Hematopoietic multipotent progenitor cell (in vitro differentiated cells): ENCODE results near the gene LCP1. TPM values are rescaled to one million over a fixed set of nuclear protein-coding genes. Genes with fewer than 3 reads are reported as not detected.
A peak's percentile ranks its signal among the peaks of the same experiment; 100 is the strongest.

ENCODE experiments used
- DNase-seq, 3 donors: peaks; one replicate each; pipeline ENCODE4 v3.0.0-alpha.2; 2011 to 2015; ENCODE audit warnings: low read depth in 2 of 3, low spot score in 2 of 3
- small RNA-seq: library from RNA; depleted of rRNA; stranded (forward); fragments of <200 nt; gene quantifications from one replicate; pipeline ENCODE3, GENCODE V24; 2012
- total RNA-seq: library from RNA; depleted of rRNA; stranded (reverse); fragments of >200 nt; gene quantifications from one replicate; pipeline ENCODE4 v1.2.3, GENCODE V29; 2012

The LCP1 gene
- total RNA-seq, 1 donor = 179 TPM

DNA sequence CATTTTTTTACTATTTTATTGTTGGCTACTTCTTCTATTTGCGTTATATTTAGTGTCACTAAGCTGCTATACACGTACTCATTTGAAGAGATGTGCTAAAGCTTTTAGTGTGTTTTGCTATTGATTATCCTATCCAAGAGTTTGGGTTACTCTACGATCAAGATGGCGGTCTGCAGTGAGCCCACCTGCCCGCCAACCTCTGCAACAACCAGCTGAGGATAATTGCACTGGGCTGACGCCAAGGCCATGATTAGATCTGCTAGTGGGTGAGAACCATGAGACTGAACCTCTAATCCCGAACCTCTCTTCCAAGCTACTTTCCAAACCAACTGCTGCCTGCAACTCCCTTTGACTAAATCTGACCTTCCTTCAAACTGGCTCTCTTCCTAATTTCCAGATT is 78.9 kb downstream of the LCP1 start:
- DNase-seq = no peak

DNA sequence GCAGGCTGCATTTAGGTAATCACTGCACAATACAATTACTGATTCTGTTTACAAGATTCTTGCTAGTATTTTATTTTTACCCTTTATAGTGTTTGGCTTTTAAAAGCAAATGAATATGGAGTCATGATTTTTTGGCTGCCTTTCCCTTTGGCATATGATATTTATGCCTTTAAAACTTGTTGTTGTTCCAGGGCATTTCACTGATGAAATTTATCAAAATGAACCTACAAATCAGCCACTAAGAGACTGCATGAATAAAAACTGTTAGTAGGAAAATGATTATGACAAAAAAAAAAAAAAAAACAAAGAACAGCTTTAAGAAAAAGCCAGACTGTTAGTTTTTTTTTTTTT is 79.7 kb downstream of the LCP1 start:
- DNase-seq = no peak

DNA sequence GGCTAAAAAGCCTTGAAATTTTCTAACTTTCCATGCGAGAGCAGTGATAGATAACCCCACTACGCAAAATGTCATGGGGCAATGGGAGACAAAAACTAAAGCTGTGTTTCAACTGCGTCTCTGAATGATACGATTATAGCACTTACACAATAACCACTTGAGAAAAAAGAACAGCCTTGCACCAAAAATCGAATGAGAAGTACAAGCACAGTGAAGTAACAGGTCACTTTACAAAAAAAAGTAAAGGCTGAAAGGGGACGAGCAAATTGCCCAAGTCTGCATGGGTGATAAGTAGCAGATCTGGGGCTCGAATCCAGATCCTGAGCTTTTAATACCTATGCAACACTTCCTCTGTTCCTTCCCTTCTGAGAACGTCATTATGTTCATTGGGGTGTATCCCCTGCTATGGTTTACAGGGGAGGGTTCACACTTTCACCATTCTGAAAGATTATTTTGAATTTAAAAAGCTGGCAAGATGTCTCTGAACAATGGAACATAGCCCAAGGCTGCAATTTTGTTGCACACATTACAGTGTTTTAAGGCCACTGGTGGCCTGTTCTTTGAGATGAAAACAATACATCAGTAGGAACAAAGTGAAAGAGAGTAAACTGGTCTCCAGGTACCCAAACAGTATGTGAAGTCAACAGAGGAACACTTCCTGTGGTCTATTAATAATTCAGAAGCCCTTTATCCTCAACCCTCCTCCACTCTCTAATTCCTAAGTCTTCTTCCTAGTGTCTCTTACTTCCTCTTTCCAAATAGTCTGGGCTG is 80.3 kb downstream of the LCP1 start:
- DNase-seq = no peak

DNA sequence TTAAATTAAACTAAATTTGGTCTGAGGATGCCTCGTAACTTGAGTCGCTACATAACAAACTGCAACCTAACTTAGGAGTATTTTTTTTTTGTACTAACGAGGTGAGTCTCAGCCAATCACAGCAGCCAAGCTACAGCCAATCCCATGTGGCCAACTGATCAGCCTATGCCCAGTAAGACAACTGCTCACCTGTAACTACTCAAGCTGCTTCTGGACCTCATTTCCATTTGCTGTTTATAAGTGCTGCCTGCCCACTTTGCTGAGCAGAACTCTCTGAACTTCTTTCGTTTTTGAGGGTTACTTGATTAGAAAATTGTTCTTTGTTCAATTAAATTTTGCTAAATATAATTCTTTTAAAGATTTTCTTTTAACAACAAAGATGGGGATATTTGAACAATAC is 81.0 kb downstream of the LCP1 start:
- no peak for DNase-seq

DNA sequence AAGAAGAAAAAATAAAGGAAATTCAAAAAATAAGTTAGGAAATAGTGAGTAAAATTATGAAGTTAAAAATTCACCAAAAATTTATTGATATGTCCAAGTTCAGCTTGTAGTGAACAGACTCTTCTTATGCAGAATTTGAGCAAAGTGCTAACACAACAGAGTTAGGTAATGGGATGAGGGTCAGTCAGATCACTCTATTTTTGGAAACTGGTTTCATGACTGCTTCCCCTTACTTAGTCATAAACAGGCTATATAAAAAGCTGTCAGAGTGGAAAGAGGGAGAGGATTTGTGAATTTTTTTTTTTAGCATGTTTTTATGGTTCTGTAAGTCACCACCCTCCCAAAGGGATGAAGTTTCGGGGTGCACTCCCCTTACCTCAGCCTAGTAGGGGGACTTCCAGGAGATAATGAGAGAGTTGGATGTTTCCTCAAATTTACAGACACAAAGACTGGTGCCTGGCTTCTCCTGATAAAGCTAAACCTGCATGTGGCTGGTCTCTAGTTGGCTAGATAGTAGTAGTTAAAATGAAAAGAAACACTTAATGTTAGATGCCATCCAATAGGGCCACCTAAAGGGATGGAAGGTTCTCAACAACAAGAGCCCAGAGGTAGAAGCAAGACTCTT is 81.7 kb downstream of the LCP1 start:
- DNase-seq = peak in 2 of 3 donors; percentile 29 to 33

DNA sequence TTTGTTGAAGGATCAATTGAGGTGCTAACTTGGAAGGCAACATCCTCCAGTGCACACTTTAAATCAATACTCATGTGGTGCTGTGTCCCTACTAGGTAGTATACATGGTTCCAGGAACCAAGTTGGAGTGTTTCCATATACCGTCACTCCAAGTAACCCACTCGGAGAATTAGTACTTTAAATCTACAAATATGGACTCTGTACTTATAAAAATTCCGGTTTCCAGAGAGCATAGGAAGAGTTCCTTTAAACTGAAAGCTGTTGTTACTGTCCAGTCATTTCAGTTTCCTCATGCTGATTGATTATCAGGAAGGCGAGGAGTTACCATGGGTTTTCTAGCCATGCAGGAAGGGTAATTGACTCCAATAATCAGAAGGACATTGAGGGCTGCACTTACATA is 84.3 kb downstream of the LCP1 start:
- DNase-seq = no peak

DNA sequence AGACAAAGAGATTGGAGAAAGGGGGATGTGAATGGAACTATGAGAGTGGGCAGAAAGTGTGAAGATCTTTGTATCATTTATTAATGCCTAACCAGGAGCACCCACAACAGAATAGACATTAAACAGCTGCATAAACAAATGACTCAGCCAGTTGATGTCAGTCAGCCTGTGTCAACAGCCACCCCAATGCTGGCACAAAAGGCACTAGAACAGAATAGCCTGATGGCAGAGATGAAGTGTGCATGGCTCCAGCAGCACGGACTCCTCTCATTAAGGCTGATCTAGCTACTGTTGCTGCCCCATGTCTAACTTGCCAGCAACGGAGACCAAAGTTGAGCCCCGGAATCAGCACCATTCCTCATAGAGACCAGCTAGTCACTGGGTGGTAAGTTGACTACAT is 85.0 kb downstream of the LCP1 start:
- no peak for DNase-seq

DNA sequence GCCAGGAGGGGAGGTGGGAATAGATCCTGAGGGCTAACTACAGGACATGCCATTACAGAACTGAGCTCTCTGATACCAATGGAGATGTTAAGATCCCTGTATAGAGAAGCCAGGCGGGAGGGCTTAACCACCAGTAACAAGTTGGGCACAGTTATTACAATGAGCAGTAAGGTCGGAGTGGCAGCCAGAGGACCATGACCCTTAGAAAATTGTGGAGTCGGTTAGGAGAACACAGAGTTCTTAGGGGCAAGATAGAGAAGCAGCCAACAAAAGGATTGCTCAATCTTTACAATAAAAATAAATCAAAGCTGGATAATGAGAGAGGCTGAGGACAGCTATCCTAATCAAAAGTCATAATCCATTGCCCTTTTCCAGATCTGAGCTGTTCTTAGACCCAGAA is 87.5 kb downstream of the LCP1 start:
- no peak for DNase-seq

DNA sequence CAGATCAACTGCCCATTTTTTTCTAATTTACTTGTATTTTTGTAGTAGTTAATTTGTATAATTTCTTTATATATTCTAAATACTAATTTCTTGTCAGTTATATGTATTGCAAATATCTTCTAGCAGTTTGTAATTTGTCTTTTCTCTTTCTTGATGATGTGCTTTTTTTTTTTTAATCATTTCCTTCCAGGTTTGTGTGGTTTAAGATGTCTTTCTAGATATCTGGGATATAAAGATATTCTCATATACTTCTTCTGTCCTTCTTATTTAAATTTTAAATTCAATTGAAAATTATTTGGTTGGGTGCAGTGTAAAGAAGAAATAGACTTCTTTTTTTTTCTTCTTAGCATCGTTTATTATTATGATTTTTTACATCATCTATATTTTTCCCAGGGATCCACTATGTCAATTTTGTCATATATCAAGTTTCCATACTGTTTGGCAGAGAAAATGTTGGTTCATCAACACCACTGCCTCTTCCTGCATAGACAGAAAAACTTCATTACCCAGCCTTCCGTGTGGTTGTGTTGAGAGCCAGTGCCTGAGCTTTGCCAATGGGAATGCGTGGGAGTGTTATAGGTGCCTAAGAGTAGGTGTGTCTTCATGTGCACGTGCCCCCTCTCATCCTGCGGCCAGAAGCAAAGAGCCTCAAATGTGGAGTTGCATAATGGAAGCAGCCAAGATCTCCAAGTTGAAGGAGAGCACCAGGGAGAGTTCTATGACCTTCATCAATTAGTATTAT is 93.0 kb downstream of the LCP1 start:
- DNase-seq = peak in 1 of 3 donors; percentile 75

DNA sequence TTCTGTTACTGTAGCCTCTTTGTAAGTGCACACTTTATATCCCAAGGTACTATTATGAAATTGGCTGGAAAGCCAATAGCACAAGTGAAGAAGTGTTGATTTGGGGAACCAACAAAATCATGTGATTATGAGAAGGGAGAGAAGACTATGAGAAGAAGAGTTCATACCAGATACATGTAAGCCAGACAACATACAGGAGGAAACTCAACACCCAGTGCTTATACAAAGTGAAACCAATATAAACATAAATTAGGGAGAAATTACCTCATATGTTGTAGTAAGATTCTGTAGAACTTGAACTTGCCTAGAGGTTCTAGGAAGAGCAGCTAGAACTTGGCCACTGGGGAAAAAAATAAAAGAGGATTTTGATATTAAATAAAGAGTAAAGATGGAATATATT is 94.5 kb downstream of the LCP1 start:
- no peak for DNase-seq

DNA sequence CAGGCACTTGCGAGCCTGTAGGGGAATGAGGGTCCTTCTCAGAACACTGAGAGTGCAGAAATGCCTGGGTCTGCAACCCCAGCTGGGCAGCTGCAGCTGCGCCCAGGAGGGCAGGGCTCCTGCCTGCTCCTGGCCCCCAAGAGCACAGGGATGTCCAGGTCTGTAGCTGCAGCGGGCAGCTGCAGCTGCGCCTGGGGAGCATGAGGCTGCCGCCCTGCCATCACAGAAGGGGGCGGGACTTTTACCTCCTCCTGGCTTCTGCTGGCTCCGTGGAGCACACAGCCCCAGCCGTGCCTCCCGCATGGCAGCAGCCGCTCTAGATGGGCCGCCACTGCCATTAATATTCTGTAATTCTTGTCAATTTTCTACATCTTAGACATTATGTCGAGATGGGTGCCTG is 95.0 kb downstream of the LCP1 start:
- no peak for DNase-seq

DNA sequence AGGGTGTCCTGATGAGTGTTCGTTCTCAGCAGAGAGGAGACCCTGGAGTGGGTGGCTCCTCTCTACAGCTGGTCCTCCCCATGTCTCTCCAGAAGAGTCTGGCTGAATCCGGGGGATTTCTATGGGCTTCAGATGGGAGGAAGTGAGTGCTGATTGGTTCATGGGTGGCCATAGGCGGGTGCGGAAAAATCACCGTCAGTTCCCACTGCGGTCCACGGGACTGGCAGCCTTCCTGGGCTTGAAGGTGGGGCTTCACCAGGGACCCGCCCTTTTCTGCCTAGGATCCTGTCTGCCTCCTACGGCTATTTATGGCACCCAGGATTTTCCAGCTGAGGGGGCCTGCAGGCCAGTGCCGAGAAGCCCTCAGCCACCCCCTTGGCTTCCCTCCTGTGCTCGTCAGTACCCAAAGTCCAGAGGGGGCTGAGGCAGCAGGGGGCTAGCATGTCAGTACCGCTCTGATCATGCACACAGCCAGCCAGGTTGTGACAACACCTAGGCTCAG is 95.5 kb downstream of the LCP1 start:
- DNase-seq = no peak

DNA sequence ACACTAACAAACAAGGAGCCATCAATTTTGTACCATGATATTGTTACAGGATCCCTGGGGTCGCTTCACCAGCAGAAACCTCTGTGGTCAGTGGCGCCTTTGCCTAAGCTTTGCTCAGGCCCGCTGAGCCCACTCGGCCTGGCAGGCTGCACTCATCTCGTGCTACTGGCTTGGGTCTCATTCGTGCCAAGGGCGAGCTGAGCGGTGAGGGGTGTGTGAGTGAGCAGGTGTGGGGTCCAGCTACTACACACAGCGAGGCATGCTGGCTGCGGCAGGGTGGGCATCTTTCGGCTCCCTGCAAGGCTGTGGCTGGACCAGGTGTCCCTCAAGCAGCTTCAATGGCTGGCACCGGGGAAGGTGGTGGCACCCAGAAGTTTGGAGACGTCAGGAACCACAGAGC is 96.2 kb downstream of the LCP1 start:
- no peak for DNase-seq

DNA sequence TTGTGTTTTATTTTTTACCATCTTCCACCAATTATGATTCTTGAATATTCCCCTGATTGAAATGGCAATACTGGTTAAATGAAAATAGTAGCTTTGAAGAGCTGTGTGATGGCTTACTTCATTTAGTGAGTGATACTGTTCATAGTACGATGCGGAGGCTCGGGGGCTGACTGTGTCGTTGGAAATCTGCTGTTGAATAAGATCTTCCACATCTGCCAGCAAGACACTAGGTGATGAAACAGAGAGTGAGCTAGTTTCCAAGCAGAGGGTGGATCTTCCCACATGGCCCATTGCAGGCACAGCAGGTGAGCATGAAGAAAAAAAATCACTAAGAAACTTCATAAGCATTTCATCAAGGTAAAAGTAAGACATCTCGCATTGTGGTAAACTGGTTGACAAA is 99.7 kb downstream of the LCP1 start:
- no peak for DNase-seq

DNA sequence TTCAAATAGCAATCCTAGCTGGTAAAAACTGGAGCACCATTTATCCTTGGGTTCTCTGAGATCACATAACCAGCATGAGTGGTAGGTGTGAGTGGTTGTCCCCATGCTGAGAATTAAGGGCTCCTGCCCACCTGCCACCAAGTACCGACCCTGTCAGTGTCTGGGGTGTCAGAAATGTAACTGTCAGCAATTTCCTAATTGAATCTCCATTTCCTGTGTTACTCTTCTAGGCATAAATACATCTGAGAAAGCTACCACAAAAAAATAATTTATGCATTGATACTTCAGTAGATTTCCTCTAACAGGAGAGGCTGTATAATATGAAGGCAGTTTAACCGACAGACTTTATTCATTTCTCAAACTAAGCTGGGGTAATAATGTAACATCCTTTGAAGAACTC is 102.2 kb downstream of the LCP1 start:
- DNase-seq = peak in 1 of 3 donors; percentile 14

DNA sequence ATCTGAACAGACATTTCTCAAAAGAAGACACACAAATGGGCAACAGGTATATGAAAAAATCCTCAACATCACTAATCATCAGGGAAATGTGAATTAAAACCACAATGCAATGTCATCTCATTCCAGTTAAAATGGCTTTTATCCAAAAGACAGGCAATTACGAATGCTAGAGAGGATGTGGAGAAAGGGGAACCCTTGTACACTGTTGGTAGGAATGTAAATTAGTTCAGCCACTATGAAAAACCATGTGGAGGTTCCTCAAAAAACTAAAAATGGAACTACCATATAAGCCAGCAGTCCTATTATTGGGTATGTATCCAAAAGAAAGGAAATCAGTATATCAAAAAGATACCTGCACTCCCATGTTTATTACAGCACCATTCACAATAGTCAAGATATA is 104.7 kb downstream of the LCP1 start:
- peak in 1 of 3 donors; percentile 16 for DNase-seq

DNA sequence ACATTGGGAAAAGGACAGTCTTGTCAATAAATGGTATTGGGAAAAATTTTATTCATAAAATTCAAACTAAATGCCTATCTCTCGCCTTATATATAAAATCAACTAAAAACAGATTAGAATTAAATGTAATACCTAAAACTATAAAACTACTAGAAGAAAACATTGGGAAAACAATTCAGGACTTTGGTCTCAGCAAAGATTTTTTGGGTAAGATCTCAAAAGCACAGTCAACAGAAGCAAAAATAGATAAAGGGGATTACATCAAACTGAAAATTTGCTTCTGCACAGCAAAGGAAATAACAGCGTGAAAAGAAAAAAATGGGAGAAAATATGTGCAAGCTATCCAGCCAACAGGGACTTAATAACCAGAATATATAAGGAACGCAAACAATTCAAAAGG is 105.2 kb downstream of the LCP1 start:
- no peak for DNase-seq

Small RNA genes within 50 kb of the gene (small RNA-seq; reads per million reads assigned to genes)
- not detected for gene RN7SL288P

Other genes starting within 250 kb of the LCP1 start
- gene ZC3H13, start 129.4 kb downstream of the LCP1 start, total RNA-seq = 6.7 TPM
- gene CPB2, start 77.1 kb downstream of the LCP1 start, total RNA-seq = not detected
- gene LRRC63, start 29.8 kb upstream of the LCP1 start, total RNA-seq = 1.9 TPM
- 1.6 TPM for gene RUBCNL, start 205.1 kb upstream of the LCP1 start, total RNA-seq